NCI-H345 (cell line): ENCODE measurements around the gene MBNL2.

Source experiments
- DNase-seq: peaks from one replicate; lab custom pipeline; 2025; lab: John Stamatoyannopoulos, UW

Gene MBNL2

DNA sequence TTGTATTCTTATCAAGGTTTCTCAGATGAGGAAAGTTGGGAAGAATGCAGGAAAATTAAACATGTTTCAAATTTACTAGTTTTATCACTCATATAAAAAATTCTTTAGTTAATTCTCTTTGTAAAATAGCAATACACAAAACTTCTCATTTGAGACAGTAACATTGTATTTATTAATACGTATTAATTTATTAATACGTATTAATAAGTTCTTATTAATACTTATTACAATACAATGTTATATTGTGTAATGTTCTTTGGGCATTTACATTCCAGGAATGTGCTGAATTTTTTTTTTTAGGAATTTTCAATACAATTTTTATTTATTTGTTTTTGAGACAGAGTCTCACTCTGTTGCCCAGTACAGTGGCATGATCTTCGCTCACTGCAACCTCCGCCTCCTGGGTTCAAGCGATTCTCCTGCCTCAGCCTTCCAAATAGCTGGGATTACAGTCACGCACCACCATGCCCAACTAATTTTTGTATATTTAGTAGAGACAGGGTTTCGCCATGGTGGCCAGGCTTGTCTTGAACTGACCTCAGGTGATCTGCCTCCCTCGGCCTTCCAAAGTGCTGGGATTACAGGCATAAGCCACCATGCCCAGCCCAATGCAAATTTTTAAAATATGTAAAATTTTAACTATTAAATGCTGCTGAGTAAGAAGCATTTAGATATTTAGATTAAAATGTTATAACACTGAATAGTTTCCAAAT, 31.6 kb downstream of the MBNL2 start:
- DNase-seq, result no peak

DNA sequence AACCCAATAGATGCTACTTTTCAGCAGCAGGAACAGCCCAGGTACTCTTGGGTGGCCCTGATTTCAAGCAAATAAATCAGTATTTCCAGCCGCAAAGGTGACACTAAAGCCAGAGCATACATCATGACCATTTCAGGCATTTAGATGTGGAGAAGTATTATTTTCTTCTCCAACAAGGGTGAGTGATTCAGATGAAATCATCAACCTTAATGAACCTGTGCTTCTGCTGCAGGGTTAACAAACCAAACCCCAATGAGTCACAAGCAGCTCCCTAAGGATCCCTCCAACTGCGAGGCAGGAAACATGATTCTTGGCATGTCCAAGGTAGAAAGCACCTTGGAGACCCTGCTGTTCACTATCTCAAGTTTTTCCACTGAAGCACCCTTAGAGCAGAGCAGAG, 32.7 kb downstream of the MBNL2 start:
- DNase-seq, result no peak

GRCh38 chr13:97255515-97256021, 33.4 kb downstream of the MBNL2 start:
- no peak for DNase-seq

DNA sequence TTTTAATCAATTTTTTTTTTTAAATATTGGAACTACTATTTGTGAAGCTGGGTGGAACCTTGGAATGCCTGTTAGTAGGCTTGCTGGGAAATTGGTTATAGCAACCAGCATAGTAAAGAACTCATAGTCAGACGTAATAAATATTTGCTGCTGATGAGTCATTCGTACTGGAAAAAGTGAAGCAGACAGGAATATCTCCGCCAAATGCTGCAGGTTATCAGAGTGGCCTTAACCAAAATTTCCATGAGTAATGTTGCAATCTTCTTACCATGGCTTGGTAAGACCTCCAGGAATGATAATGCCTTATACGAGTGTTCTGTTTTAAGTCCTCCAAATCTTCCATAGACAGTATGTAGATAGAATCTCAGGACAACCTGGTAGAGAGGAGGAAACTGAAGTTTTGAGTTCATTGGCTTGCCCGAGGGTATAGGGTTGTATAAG, 34.2 kb downstream of the MBNL2 start:
- DNase-seq, result no peak

- DNase-seq, result no peak
Observed at GRCh38 chr13:97257228-97257755, 35.2 kb downstream of the MBNL2 start.

- no peak for DNase-seq
Observed at GRCh38 chr13:97257800-97258799, 36.0 kb downstream of the MBNL2 start.

DNA sequence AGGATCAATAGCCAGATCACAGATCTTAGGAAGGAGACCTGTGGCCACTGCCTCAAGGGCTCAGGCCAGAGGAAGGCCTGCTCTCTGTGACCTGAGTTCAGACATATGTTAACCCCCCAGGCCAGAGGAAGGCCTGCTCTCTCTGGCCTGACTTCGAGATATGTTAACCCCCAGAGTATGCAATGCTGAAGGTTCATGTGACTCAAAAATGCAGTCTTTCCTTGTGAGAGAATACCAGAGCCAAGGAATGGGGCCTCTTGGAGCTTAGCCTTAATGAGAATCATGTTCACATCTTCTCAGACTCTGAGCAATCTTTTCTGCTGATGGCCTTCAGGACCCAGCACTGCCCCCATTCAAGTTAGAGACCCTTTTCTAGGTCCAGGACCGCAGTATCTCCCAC, 36.7 kb downstream of the MBNL2 start:
- DNase-seq, result no peak

- no peak for DNase-seq
Observed at GRCh38 chr13:97259410-97259797, 37.3 kb downstream of the MBNL2 start.

GRCh38 chr13:97259798-97260714, 37.9 kb downstream of the MBNL2 start:
- no peak for DNase-seq

DNA sequence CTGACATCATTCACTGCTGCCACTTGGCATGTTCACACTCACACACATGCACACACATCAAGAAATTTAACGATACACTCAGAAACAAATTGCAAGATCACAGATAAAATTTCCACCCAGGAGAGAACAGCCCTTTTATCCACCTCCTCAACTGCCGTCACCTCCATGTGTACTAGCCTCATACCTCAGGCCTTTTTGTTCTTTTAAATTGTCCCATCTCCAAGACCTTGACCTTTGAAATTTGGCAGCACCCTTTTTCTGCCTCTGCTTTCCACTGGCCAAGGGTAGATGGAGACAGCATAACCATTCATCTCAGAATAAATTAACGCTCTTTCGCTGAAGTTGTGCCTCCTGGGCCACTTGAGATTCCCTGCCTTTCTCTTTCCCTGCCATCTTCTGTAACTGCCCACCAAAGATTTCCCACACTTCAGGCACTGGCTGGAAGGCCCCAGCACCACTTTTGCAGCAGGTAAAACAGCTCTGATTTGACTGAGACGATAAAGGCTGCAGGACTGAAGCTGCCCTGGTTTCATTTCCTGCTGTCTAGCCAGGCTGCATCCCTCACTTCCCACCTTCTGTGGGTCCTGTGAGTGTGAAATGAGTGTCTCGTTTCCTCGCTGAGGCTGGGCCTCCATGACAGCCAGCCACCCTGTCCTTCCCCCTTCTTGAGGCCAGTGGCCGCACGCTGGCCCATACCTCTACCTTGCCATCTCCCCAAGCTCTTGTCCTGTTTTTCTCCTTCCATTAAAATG, 39.3 kb downstream of the MBNL2 start:
- no peak for DNase-seq

DNA sequence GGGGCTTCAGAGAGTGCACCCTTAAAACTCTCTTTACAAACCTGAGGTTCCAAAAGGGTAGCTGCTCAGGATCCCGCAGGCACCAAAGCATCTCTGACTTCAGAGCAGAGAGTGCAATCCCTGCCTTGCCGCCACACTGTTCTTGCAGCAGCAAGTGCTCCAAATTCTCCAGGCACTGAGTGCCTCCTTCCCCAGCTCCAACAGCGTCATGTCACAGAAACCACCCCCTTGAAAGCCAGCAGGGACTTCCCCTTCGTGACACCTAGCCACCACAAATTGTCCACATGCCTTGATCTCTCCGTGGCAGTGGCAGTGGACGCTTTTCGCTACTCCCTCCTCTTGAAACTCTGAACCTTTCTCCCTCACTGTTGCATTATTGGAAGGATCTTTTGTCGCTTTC, 39.9 kb downstream of the MBNL2 start:
- no peak for DNase-seq

DNA sequence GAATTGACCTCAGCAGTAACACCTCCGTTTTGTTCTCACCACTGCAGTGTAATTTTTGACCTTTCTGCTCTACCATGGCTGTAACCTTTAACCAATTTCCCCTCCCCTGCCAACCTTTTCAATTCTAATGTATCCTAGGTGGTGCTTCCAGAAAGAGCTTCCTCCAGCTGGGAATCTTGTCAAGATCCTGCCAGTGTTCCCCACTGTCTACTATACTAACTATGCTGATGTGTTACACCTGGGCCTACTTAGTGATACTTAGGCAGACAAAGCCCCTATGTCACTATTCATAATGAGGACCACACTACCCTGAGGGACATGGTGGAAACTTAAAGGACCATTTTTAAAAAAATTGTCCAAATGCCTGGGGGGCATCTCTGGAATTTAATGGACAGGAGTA, 41.0 kb downstream of the MBNL2 start:
- no peak for DNase-seq

DNA sequence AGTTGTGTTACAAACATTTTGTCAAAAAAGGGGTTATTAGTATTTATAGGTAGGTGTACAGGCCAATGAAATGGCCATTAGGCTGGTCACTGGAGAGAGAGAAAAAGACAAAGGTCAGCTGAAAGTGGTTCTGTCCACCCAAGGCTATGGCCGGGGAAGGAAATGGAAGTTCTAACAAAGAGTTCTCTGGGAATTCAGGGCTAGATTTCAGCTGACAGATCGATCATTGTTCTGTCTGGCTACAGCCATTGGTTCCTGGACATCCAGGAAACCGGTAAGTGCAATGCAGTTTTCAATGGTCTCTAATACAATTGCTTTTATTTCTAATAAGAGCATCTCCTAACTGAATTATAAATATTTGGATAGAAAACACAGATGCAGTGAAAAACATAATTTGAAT, 42.5 kb downstream of the MBNL2 start:
- no peak for DNase-seq

DNA sequence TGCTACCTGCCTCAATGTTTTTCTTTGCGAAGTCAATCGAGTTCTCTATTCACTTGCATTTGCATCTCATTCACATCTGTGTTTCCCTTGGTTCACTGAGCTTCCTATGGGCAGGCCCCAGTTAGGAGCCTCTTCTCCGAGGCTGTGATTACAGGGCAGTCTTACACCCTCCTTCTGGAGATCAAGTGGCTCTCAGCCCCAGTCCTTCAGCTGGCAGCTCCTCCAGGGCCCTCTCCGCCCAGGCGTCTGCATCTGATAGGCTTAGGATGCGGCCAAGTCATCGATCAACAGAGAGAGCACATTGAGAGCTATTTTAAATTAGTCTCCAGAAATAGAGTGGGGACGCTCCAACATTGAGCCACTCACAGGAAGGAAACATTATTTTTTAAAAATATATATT, 44.2 kb downstream of the MBNL2 start:
- no peak for DNase-seq

DNA sequence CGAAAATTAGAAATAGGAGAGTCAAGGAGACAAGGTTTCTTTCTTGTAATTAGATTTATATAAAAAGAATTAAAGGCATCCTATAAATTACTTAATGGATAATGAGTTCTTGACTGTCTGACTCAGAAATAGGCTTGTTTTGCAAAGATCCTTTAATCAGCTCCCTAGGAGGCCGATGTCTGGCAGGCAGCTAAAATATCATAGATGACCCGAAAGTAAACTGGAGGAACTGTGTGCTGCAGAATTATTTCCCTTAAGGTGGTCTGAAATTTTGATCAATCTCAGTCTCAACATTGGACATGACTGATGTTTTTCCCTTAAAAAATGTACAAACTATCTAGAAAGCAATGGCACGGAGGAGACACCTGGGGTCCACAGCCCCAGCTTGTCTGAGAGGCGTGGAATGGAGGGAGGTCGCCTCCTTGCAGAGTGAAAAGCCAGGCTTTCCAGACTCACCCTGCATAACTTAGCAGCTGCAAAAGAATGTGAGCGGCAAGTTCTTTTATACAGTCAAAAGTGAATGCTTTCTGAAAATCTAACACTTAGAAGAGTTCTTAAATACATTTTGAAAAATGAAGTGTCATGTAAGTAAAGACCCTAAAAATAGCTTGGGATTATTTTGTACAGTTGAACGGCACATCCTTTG, 44.8 kb downstream of the MBNL2 start:
- no peak for DNase-seq

GRCh38 chr13:97267418-97268059, 45.4 kb downstream of the MBNL2 start:
- DNase-seq, result peak; percentile 1

DNA sequence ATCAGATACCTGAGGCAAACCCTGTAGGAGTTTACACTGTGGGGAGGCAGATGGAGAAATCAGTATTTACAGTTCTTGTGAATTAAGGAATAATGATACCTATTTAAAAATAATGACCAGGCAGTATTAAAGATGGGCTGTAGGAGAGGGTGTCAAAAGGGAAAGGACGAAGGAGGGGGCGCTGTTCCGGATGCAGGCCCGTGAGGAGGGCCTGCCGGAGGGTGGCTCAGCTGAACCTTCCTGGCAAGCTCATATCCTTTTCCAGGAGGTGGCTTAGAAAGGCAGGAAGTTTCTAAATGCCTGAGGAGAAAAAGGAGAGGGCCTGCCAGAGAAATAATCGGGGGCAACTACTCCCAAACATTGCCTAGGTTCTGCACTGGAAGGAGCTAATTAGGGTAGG, 46.6 kb downstream of the MBNL2 start:
- no peak for DNase-seq

GRCh38 chr13:97269603-97270002, 47.5 kb downstream of the MBNL2 start:
- DNase-seq, result no peak

GRCh38 chr13:97272526-97272925, 50.4 kb downstream of the MBNL2 start:
- no peak for DNase-seq

- DNase-seq, result no peak
Observed at GRCh38 chr13:97273341-97273831, 51.3 kb downstream of the MBNL2 start.
